GM12891 (cell line): ENCODE results near the gene CD48.

Experiments used
- POLR2A ChIP-seq: IDR thresholded peaks from 2 replicates; pipeline ENCODE4 v1.6.1; 2011; ENCODE audit warnings: low read depth, low read length, control low read depth
- POLR2AphosphoS5 ChIP-seq: IDR thresholded peaks from 2 replicates; pipeline ENCODE4 v1.6.1; 2011; ENCODE audit warnings: low read depth, low read length, control low read depth
- SPI1 ChIP-seq: IDR thresholded peaks from 2 replicates; pipeline ENCODE4 v1.6.1; 2011; ENCODE audit warnings: low read depth, low read length, control low read depth
- TAF1 ChIP-seq: IDR thresholded peaks from 2 replicates; pipeline ENCODE4 v1.6.1; 2011; ENCODE audit warnings: low read depth, low read length, control low read depth

DNA sequence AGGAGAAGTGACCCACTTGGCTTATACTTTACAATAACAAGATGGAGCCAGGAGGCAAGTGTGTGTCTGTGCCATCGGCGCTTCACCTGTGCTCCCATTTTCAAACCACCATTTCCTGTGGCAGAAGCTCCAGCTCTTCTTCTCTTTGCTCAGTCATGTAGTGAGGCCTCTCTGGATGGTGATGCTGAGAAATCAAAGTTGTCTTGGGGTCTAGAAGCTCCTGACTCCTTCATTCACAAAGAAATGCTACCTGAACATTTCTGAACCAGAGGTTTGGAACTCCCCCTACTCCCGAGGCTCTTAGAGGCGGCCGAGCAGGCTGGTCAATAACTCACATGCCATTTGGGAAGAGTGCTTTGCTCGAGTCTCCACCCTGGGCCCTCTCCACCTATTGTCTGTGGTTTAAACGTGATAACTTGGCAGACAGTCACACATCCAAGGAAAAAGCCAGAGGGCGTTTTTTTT lies 82.8 kb downstream of the CD48 start:
- TF ChIP-seq TAF1 (no peak), POLR2AphosphoS5 (no peak; the same call in 1 of the 2 replicates), POLR2A (0 out of 2 replicates have a peak, but pooled peaks have one; percentile 28), SPI1 (no peak)
